ENCODE measurements around the gene PHGDH. TPM values are rescaled to one million over a fixed set of nuclear protein-coding genes. Genes with fewer than 3 reads are reported as not detected.

PHGDH gene
- total and polyA plus RNA-seq, 2 of the 13 experiments (the other 11 are each of a cell fraction or from before 2014, with no cell fraction given) = 95.8 to 133 TPM

DNA sequence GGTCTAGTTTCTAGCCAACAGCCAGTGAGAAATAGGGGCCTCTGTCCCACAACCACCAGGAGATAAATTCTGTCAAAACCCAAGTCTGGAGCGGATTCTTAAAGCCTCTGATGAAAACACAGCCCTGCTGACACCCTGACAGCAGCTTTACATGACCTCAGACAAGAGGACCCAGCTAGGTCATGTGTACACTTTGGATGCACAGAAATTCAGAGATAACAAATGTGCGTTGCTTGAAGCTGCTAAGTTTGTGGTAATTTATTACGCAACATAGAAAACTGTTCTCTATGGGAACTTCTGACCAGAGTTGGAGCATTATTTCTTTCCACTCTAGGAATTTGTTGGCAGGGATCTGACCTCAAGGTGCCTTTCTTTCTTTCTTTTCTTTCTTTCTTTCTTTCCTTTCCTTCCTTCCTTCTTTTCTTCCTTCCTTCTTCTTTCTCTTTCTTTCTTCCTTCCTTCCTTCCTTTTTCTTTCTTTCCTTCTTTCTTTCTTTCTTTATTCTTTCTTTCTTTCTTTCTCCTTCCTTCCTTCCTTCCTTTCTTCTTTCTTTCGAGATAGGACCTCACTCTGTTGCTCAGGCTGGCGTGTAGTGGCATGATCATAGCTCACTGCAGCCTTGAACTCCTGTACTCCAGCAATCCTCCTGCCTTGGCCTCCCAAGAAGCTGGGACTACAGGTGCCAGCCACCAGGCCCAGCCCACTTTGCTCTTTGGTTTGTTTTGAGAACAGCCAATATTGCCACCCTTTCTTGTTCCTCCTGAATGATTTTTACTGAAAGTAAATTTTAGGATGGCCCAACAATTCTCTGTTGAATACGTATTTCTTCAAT is 71.8 kb downstream of the PHGDH start (continued):
- TF ChIP-seq KLF16 (CRISPR knock-in tag; IDR thresholded peaks at IDR 0.05) (peak in 1 of 2 experiments; percentile 34; a peak in 1 of 4 replicates), ZNF674 (CRISPR knock-in tag; IDR thresholded peaks at IDR 0.05; ENCODE audit: low read depth) (no peak), HDAC1 (CRISPR knock-in tag; IDR thresholded peaks at IDR 0.05) (no peak), EP300 (IDR thresholded peaks at IDR 0.05; ENCODE audit: low read depth in 2 of 2, low read length in 2 of 2) (peak in 1 of 2 experiments; percentile 40; a peak in 1 of 4 replicates), EP300 (CRISPR knock-in tag; IDR thresholded peaks at IDR 0.05; ENCODE audit: borderline replicate concordance) (no peak), SOX13 (IDR thresholded peaks at IDR 0.05) (no peak), SOX13 (CRISPR knock-in tag; conservative IDR thresholded peaks at IDR 0.05 in 1 of 2, IDR thresholded peaks at IDR 0.05 in 1 of 2) (peak in 1 of 2 experiments; percentile 67; a peak in 1 of 4 replicates), HDAC2 (CRISPR knock-in tag; IDR thresholded peaks at IDR 0.05) (0 out of 2 replicates have a peak, but pooled peaks have one; percentile 29), ELF1 (CRISPR knock-in tag; IDR thresholded peaks at IDR 0.05) (no peak), TBX2 (CRISPR knock-in tag; IDR thresholded peaks at IDR 0.05; ENCODE audit: borderline replicate concordance) (peak; percentile 61), ATF7 (IDR thresholded peaks at IDR 0.05) (0 out of 2 replicates have a peak, but pooled peaks have one; percentile 6), ATF7 (CRISPR knock-in tag; IDR thresholded peaks at IDR 0.05) (no peak), SMC3 (IDR thresholded peaks at IDR 0.05; ENCODE audit: low read length) (peak; percentile 12; the same call in 1 of the 2 replicates), BCL6 (CRISPR knock-in tag; IDR thresholded peaks at IDR 0.05) (peak; percentile 90), REXO4 (CRISPR knock-in tag; IDR thresholded peaks at IDR 0.05; ENCODE audit: borderline replicate concordance) (no peak), ZNF547 (CRISPR knock-in tag; IDR thresholded peaks at IDR 0.05) (no peak), ZNF781 (CRISPR knock-in tag; IDR thresholded peaks at IDR 0.05; ENCODE audit: borderline replicate concordance, not compliant biosample characterization) (no peak), SIX4 (CRISPR knock-in tag; IDR thresholded peaks at IDR 0.05) (no peak)
- TF ChIP-seq, protein P1, sequence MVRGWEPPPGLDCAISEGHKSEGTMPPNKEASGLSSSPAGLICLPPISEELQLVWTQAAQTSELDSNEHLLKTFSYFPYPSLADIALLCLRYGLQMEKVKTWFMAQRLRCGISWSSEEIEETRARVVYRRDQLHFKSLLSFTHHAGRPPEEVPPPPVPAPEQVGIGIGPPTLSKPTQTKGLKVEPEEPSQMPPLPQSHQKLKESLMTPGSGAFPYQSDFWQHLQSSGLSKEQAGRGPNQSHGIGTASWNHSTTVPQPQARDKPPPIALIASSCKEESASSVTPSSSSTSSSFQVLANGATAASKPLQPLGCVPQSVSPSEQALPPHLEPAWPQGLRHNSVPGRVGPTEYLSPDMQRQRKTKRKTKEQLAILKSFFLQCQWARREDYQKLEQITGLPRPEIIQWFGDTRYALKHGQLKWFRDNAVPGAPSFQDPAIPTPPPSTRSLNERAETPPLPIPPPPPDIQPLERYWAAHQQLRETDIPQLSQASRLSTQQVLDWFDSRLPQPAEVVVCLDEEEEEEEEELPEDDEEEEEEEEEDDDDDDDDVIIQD (CRISPR knock-in tag; IDR thresholded peaks at IDR 0.05; ENCODE audit: low read depth) = no peak
- TF ChIP-seq, protein P2, sequence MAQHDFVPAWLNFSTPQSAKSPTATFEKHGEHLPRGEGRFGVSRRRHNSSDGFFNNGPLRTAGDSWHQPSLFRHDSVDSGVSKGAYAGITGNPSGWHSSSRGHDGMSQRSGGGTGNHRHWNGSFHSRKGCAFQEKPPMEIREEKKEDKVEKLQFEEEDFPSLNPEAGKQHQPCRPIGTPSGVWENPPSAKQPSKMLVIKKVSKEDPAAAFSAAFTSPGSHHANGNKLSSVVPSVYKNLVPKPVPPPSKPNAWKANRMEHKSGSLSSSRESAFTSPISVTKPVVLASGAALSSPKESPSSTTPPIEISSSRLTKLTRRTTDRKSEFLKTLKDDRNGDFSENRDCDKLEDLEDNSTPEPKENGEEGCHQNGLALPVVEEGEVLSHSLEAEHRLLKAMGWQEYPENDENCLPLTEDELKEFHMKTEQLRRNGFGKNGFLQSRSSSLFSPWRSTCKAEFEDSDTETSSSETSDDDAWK (CRISPR knock-in tag; IDR thresholded peaks at IDR 0.05) = no peak
- TF ChIP-seq, protein P3, sequence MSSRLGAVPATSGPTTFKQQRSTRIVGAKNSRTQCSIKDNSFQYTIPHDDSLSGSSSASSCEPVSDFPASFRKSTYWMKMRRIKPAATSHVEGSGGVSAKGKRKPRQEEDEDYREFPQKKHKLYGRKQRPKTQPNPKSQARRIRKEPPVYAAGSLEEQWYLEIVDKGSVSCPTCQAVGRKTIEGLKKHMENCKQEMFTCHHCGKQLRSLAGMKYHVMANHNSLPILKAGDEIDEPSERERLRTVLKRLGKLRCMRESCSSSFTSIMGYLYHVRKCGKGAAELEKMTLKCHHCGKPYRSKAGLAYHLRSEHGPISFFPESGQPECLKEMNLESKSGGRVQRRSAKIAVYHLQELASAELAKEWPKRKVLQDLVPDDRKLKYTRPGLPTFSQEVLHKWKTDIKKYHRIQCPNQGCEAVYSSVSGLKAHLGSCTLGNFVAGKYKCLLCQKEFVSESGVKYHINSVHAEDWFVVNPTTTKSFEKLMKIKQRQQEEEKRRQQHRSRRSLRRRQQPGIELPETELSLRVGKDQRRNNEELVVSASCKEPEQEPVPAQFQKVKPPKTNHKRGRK (CRISPR knock-in tag; IDR thresholded peaks at IDR 0.05) = peak; percentile 95
- TF ChIP-seq, protein P4, sequence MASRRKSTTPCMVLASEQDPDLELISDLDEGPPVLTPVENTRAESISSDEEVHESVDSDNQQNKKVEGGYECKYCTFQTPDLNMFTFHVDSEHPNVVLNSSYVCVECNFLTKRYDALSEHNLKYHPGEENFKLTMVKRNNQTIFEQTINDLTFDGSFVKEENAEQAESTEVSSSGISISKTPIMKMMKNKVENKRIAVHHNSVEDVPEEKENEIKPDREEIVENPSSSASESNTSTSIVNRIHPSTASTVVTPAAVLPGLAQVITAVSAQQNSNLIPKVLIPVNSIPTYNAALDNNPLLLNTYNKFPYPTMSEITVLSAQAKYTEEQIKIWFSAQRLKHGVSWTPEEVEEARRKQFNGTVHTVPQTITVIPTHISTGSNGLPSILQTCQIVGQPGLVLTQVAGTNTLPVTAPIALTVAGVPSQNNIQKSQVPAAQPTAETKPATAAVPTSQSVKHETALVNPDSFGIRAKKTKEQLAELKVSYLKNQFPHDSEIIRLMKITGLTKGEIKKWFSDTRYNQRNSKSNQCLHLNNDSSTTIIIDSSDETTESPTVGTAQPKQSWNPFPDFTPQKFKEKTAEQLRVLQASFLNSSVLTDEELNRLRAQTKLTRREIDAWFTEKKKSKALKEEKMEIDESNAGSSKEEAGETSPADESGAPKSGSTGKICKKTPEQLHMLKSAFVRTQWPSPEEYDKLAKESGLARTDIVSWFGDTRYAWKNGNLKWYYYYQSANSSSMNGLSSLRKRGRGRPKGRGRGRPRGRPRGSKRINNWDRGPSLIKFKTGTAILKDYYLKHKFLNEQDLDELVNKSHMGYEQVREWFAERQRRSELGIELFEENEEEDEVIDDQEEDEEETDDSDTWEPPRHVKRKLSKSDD (CRISPR knock-in tag; IDR thresholded peaks at IDR 0.05; ENCODE audit: low read depth) = no peak

Measured in HepG2 (cell line).